ENCODE data around the gene SHBG.
"Not testable (repeated sequence)": the region's sequence is repeated elsewhere in the genome, so short reads cannot be mapped to it uniquely, and the experiment has no call there.

The SHBG gene, protein sequence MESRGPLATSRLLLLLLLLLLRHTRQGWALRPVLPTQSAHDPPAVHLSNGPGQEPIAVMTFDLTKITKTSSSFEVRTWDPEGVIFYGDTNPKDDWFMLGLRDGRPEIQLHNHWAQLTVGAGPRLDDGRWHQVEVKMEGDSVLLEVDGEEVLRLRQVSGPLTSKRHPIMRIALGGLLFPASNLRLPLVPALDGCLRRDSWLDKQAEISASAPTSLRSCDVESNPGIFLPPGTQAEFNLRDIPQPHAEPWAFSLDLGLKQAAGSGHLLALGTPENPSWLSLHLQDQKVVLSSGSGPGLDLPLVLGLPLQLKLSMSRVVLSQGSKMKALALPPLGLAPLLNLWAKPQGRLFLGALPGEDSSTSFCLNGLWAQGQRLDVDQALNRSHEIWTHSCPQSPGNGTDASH

GRCh38 chr17:7629939-7630571 lies at the start of gene SHBG:
SHBG (plus strand) TSS chr17:7630135; CDS start chr17:7630173, 38 bp downstream.
- in situ Hi-C loops (cut with MboI; ENCODE audit: low pct_unique_long_range_greater_than_20kb, low sequenced_read_pairs), result no loop called here
- DNase-seq, result no peak

- no peak for DNase-seq
These were observed 49.0 kb upstream of the SHBG start for GRCh38 chr17:7580604-7581575.

GRCh38 chr17:7582396-7583252 lies 47.3 kb upstream of the SHBG start:
- no peak for DNase-seq
- in situ Hi-C loops (cut with MboI; ENCODE audit: low pct_unique_long_range_greater_than_20kb, low sequenced_read_pairs), result no loop called here

More at GRCh38 chr17:7580604-7581575, 49.0 kb upstream of the SHBG start:
- in situ Hi-C loops (cut with MboI; ENCODE audit: low pct_unique_long_range_greater_than_20kb, low sequenced_read_pairs), result no loop called here

DNA sequence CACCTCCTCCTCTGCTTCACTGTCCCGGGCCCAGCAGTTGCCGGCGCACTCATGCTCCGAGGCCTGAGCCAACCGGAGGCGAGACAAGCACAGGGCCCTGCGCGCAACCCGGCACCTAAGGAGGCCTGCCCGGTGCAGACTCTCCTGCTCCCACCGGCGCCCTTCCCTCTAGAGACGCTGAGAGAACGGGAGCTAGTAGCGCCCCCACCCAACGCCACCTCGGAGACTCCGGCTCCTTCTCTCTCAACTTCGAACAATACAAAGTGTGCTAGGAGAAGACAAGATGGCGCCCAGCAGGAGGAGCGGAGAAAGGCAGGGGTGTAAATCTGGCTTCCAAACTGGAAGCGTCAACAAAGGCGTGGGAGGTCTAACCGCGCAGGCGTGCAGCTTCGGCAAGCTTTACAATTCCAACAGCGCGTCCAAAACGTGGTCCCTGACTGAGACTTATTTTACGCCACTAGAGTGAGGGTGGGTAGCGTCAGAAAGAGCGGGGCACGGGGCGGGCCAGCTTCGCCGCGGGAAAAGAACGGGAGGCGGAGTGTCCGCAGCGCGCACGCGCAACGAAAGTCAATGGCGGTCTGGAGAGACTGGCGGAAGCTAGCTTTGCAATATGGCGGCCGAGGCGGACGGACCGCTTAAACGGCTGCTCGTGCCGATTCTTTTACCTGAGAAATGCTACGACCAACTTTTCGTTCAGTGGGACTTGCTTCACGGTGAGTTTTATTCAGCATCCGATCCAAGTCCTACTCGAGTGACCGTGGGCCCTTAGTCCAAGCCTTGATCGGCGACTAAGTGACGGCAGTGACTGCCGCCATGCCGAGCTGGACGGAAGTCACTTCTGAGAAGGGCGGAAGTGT lies 46.5 kb upstream of the SHBG start, which contains the start of gene MPDU1:
TSS of gene MPDU1 (plus strand) at position 600 of the 857 bp plus-strand sequence. CDS start at position 611, 11 bp downstream.
- in situ Hi-C loops (cut with MboI; ENCODE audit: low pct_unique_long_range_greater_than_20kb, low sequenced_read_pairs), result no loop called here
- peak; percentile 98 for DNase-seq

DNA sequence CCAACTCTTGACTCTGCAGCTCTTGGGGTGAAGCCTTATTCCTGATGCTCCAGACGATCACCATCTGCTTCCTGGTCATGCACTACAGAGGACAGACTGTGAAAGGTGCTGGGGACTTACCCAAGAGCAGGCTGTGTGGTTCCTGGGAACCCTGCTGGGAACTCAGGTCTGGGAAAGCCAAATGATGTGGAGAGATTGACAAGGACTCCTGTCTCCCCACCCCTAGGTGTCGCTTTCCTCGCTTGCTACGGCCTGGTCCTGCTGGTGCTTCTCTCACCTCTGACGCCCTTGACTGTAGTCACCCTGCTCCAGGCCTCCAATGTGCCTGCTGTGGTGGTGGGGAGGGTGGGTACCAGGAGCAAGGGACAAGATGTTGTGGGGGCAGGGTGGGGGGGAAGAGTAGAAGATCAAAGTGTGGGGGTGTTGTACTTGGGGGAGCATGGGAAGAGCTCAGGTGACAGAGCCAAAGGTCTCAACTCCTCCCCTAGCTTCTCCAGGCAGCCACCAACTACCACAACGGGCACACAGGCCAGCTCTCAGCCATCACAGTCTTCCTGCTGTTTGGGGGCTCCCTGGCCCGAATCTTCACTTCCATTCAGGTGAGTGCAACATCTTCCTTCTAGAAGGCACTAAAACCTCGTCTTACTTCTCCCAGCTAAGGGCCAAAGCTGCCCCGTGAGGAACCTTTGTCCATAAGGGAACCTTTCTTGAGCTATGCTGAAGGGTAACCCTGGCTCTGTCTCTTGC lies 43.1 kb upstream of the SHBG start:
- DNase-seq, result no peak

DNA sequence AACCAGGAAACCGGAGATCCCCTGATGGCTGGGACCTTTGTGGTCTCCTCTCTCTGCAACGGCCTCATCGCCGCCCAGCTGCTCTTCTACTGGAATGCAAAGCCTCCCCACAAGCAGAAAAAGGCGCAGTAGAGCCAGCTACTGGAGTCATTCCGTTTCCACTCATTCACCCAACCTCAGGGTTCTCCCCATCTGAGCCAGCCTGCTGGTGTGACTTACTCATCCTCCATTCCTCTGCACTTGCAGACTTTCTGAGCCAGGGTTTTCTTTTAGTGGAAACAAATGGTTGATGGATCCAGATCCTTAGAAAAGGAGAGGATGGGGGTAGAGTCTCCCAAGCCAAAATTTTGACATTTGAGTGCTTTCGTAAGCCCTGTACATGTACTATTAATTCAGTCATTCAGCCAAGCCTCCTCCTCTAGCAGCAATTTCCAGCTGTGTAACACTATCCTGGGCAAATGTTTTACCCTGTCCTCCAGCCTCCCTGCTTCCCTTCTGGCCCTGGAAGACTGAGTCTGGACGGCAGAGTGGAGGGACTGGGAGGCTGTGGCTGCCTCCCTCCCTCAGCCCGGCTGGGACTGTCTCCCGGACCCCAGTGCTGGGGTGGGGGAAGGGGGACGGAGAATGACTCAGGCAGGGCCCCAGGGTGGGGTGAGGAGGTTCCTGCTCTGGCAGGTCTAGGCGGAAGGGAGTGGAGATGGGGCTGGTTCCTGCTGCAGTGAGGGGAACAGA lies 42.3 kb upstream of the SHBG start:
- in situ Hi-C loops (cut with MboI; ENCODE audit: low pct_unique_long_range_greater_than_20kb, low sequenced_read_pairs), result no loop called here
- no peak for DNase-seq

More for the DNA sequence above, 43.1 kb upstream of the SHBG start:
- in situ Hi-C loops (cut with MboI; ENCODE audit: low pct_unique_long_range_greater_than_20kb, low sequenced_read_pairs), result no loop called here

DNA sequence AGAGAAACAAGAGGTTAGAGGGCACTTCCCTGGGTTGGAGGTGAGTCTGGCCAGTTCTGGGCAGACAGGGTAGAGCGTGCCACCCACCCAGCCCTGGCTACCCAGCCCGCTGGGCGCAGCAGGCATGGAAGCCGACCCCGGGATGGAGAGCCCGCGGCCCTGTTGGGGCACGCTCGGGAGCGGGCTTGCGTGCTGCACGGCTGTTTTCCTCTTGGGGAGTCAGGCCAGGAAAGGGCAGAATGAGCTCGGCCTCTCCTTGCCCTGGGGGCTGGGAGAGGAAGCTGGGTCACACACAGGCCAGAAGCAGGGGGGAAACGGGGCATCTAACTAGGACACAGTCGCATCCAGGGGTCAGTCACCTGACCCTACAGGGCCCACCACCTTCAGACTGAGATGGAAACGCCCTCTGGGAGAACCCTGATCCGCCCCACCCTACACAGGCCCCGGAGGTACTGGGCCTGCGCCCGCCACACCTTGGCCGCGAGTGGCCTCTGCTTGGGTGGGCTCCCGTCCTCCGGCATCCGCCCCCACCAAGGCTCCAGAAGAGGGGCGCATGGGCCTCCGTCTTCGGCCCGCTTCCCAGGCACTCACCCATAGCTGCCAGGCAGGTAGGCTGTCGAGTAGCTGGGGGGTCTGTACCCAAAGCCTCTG lies 41.3 kb upstream of the SHBG start:
- in situ Hi-C loops (cut with MboI; ENCODE audit: low pct_unique_long_range_greater_than_20kb, low sequenced_read_pairs), result no loop called here

DNA sequence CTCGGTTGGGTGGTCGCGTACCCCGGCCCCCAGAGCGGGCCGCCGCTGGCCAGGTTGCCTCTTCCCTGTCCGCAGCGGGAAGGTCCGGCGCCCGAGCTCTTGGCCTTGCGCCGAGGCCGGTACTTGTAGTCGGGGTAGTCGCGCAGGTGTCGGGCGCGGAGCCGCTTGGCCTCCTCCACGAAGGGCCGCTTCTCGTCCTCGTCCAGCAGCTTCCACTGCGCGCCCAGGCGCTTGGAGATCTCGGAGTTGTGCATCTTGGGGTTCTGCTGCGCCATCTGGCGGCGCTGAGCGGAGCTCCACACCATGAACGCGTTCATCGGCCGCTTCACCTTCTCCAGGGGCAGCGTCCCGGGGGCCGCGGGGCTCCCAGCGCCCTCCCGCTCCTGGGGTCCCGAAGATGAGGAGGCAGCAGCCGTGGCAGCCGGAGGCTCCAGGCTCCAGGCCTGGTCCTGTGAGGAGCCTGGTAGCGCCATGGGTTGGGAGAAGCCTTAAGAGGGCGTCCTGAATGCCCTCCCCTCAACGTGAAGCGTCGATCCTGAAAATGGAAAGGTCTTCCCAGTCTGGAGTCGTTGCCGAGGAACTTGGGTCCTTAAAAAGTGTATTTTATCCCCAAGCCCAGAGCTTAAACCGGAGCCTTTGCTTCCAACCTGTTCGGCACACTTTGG lies 40.6 kb upstream of the SHBG start:
- in situ Hi-C loops (cut with MboI; ENCODE audit: low pct_unique_long_range_greater_than_20kb, low sequenced_read_pairs), result no loop called here
- DNase-seq, result no peak

More for the DNA sequence above, 41.3 kb upstream of the SHBG start:
- no peak for DNase-seq

DNA sequence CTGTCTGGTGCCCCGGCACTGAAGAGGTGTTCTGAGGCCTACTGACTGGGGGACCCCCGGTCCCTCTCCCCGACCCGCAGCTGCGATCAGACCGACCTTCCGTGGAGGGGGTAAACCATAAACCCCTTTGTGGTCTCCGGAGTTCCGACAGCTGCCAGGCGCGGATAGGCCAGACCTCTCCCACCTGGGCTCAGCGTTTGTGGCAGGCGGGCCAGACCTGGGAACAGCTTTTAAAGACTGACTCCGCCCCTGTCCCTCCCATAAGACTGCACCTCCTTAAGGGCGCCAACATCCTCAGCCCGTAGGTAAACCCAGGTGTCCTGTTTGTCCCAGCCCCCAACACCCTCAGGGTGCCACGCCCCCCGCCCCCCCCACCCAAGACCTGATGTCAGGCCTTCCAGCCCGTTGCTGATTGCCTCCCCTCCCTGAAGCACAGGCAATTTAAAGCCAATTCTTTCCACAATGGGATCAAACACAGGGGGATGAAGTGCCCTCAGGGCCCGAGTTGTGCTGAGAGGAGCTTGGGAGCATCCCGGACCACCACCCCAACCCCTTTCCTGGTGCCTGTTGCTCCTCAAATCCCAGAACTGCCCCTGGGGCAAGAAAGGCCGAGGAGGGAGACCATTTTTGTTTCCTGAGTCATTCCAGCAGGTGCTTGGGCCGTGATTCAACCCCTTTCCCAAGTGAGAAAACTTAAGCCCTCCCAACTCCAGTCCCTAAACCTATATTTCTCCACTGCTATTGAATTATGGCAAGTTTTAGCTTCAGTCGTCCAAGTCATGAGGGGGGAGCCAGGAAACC lies 39.8 kb upstream of the SHBG start, which contains the start of gene SOX15:
TSS of gene SOX15 (minus strand) at position 204 of the 801 bp plus-strand sequence. CDS start 418 bp downstream, outside the sequence.
- in situ Hi-C loops (cut with MboI; ENCODE audit: low pct_unique_long_range_greater_than_20kb, low sequenced_read_pairs), result no loop called here
- no peak for DNase-seq

GRCh38 chr17:7590743-7591142 lies 39.2 kb upstream of the SHBG start:
- in situ Hi-C loops (cut with MboI; ENCODE audit: low pct_unique_long_range_greater_than_20kb, low sequenced_read_pairs), result no loop called here
- no peak for DNase-seq

GRCh38 chr17:7591596-7591995 lies 38.3 kb upstream of the SHBG start:
- in situ Hi-C loops (cut with MboI; ENCODE audit: low pct_unique_long_range_greater_than_20kb, low sequenced_read_pairs), result no loop called here
- no peak for DNase-seq

- in situ Hi-C loops (cut with MboI; ENCODE audit: low pct_unique_long_range_greater_than_20kb, low sequenced_read_pairs), result no loop called here
- DNase-seq, result no peak
These were observed 37.4 kb upstream of the SHBG start for GRCh38 chr17:7592422-7593021.

- in situ Hi-C loops (cut with MboI; ENCODE audit: low pct_unique_long_range_greater_than_20kb, low sequenced_read_pairs), result no loop called here
- DNase-seq, result no peak
These were observed 36.6 kb upstream of the SHBG start for GRCh38 chr17:7593296-7593695.

- DNase-seq; in situ Hi-C loops (cut with MboI; ENCODE audit: low pct_unique_long_range_greater_than_20kb, low sequenced_read_pairs): not testable (repeated sequence)
These were observed 32.4 kb upstream of the SHBG start for GRCh38 chr17:7597561-7597960.

Measured in KBM-7 (cell line).